HG02798 (cell line): ENCODE data around the gene PRAC1.

Source experiments
- ATAC-seq: cut with Tn5 transposase; IDR thresholded peaks from one replicate; pipeline ENCODE4 v1.9.1; 2021; ENCODE audit warnings: mild to moderate bottlenecking; ENCODE audit not compliant: unreplicated experiment, poor library complexity

PRAC1 gene

DNA sequence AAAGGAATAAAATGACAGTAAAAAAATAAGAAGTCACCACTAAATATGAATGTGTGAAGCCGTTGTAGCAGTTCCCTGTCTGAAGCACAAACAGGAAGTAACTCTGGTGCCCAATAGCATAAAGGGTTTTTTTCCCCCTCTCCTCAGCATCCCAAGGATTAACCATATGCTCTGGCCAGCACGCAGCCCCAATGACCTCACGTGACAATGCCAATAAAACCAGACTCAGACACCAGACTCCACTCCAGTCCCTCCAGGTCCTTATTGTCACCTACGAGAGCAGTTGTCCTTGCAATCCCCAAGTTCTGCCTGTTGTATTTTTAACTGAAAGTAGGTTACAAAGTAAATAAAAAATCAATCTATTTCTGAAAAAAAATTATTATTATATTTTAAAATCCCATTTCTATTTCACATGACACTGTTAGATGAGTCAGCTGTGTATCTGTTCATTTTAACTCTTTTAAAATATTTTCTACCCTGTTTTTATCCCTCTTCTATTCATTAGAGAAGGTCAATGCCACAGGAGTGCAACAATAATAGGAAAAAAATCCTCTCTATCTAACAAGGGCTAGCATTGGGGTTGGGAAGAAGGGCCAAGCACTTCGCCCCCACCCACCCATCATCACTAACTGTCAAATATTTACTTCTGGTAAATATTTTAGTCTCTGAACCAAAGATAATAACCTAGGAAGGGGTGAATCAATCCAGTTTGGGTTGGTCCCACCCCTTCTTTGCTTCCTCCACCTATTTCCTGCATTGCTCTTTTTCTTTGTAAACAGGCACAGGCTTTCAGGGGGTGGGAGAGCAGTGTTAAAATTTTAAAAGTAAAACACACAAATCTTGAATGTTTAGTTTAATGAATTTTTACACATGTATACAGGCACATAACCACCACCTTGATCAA, 6.6 kb downstream of the PRAC1 start:
- ATAC-seq, result no peak

DNA sequence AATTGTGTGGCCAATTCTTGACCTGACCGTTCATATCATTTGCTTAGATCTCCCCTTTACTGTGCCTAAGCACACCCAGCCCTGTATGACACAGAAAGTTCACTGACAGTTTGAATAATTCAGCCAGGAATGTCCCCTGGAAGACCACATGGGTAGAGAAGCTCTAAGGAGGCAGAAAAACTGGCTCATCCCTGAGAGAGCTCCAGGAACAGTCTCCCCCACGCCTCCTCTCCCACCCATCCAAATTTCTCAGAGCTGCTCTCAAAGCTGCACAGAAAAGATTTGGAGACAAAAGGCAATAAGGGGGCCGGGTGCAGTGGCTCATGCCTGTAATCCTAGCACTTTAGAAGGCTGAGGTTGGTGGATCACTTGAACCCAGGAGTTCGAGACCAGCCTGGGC, 11.2 kb downstream of the PRAC1 start:
- no peak for ATAC-seq

DNA sequence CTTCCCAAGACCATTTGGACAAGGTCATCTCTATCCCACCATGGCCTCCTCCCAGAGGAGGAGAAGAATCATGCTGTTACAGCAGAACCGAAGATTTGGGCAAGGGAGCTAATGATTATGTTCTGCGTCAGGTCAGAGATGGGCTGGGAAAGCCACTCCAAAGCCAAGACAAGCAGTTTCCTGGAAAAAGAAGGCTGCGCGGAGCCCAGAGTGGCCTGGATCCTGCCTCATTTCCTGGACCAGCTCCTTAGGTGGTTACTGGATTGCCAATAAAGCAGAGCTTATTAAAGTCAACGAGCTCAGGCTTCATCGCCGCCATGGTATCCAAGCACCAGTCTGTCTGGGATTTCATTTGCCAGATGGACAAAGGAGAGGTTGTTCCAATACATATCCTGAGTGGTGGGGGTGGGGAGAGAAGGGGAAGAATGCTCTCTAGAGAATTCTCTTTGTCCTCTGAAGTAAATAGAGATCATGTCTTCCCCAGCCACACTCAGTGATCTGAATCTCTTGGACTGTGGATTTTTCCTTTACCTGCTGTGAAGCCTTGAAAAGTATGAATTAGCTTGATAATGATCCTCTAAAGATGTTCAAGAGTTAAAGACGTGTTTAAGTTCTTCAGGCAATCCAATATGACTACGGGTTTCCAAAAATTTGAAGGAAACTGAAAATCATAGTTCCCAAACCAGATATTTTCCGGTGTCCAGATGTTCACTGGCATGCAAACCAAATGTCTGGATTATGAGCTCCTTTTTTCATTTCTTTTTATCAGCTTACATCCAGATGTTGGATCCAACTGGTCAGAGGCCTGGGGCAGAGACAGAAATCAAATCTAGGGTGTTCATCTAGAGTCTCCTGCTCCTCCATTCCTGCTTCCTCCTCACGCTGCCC, 17.7 kb downstream of the PRAC1 start:
- ATAC-seq, result no peak

DNA sequence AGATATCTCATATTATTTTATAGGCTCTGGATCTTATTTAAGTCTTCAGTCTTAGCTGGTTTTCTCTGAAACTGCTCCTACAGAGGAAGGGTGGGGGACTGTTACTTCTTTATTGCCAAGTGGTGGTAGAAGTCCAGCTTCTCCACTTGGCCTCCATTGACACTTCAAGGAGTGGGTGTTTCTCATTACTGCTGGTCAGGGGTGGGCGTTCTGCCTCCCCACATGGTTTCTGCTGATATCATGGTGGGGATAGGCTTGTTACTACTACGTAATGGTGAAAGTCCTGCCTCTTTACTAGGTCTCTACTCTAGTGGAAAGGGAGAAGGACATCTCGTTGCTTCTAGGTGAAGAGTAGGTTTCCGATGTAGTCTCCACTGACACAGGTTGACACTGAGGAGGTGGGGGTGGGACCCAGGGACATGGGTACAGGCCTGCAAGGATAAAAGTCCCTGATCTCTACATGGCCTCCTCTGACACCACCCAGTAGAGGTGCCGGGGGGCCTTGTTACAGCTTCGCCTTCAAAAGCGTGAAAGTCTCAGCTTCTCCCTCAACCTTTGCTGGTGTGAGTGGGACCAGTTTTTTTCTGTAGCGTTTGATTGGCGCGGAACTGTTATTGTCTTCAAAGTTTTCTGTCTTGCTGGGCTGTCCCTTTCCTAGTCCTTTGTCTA, 20.3 kb downstream of the PRAC1 start:
- no peak for ATAC-seq

DNA sequence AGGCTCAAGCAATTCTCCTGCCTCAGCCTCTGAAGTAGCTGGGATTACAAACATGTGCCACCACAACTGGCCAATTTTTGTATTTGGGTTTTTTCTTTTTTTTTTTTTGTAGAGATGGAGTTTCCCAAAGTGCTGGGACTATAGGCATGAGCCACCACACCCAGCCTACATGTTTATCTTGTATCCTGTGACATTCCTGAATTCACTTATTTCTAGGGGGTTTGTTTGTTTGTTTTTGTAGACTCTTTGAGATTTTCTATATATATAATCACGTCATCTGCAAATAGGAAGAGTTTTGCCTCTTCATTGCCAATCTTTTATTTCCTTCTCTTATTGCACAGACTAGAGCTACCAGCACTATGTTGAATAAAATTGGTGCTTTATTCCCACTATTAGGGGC, 29.1 kb downstream of the PRAC1 start:
- ATAC-seq, result no peak

DNA sequence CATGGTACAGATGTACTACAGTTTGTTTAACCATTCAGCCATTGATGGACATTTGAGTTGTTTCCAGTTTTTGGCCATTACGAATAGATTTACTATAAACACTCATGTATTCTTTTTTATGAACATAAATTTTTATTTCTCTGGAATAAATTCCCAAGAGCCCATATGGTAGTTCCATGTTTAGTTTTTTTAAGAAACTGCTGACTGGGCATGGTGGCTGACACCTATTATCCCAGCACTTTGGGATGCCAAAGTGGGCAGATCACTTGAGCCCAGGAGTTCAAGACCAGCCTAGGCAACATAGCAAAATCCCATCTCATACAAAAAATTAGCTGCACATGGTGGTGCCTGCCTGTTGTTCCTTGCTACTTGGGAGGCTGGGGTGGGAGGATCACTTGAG, 30.3 kb downstream of the PRAC1 start:
- ATAC-seq, result no peak

DNA sequence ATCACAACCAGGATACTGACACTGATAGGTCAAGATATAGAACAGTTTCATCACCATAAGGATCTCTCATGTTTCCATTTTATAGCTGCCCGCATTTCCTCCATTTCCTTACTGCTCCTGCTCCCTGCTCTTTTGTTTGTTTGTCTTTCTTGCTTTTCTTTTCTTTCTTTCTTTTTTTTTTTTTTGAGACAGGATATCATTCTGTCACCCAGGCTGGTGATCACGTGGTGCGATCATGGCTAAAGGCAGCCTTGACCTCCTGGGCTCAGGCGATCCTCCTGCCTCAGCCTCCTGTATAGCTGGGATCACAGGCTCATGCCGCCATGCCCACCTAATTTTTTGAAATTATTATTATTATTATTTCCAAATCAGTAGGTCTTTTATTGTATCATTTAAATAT, 31.7 kb downstream of the PRAC1 start:
- no peak for ATAC-seq

DNA sequence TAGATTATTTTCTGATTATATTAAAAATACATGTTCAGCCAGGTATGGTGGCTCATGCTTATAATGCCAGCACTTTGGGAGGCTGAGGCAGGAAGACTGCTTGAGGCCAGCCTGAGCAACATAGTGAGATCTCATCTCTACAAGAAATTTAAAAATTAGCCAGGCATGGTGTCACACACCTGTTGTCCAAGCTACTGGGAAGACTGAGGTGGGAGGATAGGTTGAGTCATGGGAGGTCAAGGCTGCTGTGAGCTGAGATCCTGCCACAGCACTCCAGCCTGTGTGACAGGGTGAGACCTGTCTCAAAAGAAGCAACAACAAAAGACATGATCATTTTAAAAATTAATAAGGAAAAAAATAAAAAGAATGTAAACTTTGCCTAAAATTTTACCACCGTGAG, 40.7 kb downstream of the PRAC1 start:
- ATAC-seq, result no peak

DNA sequence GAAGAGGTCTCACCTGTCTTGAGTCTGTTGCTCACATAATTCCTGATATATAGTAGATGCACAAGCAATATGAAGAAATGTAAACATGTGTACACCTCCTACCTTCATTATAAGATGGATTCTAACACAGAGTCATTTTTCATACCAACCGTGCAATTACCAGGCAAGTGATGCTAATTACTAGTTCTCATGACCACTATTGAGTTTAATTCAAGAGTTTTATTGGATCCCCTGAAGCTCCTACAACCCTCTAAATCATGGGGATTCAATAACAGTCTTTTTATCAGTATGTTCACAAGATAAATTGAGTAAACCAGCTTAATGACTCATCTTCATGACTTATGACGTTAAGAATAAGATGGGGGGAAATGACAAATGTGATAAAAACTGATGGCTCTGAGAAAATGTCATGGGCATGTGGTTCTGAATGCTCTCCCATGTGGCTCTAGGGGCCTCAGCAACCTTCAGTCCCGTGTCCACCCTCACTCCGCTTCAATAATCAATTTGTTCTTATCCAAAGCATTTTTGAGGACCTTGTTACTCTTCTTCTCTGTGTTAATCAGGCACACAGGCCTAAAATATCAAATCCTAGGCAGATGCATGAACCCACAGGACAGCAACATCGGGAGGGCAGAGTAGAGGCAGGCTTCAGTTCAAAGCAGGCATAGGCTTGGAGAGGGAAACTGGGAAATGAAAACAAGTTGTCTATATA, 42.8 kb downstream of the PRAC1 start:
- ATAC-seq, result no peak

DNA sequence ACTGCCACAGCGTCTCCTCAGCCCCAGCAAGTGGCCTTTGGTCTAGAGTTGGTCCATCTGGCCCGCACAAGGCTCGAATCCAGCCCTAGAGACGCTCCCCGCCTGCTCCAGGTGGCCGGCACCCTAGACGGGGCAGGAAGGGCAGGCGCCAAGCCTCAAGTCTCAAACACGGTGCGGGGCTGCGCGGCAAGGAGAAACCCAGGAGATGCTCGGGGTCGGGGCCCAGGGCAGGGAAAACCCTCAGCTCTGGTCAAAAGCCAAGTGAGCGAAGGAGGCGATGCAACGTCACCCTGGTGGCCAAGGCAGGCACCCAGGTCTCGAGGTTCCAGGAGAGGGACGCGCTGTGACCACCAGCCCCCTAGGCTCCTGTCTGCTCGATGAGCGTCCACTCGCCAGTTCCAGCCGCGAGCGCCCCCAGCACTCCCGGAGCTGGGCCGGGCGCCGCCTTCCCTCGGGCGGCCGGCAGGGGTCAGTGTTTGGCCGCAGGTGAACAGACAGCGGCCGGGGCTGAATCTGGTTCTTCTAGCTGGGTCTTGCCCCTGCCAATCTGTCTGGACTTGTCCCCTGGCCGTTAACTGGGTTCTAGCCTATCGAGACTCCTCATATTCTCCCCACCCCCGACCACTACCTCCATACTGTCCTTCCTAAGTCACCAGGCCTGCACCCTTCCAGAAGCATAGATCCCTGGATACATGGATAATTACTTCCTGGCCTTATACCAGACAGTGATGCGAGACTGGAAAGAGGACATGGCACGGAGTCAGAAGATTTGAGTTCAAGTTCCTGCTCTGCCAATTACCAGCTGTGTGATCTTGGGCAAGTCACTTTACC, 44.0 kb downstream of the PRAC1 start:
- ATAC-seq, result peak; percentile 60

DNA sequence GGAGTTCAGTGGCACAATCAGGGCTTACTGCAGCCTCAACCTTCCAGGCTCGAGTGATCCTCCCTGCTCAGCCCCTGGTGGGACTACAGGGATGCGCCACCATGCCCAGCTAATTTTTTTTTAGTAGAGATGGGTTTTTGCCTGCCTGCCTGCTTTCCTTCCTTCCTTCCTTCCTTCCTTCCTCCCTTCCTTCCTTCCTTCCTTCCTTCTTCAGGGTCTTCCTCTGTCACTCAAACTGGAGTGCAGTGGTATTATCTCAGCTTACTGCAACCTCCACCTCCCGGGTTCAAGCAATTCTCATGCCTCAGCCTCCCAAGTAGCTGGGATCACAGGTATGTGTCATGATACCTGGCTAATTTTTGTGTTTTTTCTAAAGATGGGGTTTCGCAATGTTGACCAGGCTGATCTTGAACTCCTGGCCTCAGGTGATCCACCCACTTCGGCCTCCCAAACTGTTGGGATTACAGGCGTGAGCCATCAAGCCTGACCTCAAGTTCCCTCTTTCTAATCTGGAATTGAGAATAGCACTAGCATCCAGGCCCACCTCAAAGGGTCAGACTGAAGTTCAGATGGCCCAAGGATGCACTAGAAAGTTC, 45.3 kb downstream of the PRAC1 start:
- no peak for ATAC-seq

DNA sequence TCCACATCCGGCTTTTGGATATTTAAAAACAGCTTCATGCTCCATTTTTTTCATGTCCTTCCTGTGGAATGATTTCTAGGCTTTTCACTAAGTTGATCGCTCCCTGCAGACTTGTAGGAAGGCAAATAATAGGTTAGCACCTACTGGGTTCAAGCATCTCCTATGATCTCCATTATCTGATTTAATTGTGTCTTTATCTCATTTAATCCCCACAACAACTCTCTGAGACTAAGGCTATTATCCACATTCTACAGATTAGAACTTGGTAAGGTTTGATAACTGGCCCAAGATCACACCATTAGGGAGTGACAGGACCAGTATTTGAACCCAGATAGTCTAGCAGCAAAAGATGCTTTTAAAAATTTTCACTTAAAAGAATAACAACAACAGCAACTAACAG, 50.0 kb downstream of the PRAC1 start:
- ATAC-seq, result no peak
